CD4-positive, alpha-beta T cell treated with Interleukin-15 for 1 hour (primary cell): ENCODE data around the gene TNFSF13B.
"Not testable (repeated sequence)": the region's sequence is repeated elsewhere in the genome, so short reads cannot be mapped to it uniquely, and the experiment has no call there.

Source experiments
- DNase-seq: peaks from one replicate; pipeline ENCODE4 v3.0.0-alpha.2; 2020

The TNFSF13B gene

DNA sequence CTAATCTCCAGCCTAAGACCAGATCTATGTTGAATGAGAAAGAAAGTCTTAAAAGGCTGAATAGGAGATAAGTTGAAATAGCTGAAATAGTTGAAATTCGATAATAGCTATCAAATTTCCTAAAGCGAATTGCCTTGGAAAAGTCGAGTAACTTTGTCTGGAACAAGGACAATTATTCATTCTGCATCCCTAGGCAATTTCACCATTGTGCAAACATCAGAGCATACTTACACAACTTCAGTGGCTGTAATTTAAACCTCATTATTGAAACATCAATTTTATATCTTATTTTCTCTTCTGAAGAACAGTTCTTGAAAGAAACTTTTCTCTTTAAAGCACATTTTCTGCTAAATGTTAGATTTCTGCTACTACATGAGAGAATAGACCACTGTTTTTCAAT is 13.6 kb downstream of the TNFSF13B start:
- DNase-seq = no peak

DNA sequence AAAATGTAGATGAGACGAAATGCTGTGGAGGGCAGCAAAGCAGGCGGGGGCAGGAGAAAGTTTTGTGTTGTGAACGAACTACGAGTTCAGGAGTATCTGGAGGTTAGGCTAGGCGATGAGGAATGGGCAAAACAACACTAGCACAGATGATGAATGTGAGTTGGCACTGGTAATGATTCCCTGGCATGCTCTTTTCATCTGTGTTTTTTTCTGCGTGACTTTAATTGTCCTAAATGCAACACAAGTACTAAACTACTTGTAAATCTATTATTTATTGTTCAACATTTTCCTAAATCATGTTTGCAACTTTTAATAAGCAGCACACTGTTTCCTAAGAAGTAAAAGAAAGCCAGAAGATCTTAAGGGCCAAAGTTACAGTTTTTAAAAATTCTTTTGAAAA is 19.2 kb downstream of the TNFSF13B start:
- DNase-seq = no peak

DNA sequence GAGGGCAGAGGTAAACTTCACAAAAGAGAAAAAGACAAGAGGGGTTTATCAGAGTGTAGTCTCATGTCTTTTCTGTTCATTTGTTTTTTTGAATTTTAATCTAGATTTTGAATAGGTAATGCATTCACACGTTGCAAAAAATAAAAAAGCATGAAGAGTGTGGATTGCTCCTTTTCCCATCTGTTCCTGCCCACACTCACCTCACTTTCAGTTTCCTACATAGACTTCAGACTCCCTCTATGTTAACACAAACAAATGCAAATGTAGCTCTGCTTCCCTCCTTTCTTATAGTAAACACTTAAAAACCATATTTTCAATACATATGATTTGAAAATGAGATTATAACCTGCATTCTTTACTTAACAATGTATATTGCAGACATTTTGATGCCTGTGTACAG is 20.3 kb downstream of the TNFSF13B start:
- DNase-seq = no peak

DNA sequence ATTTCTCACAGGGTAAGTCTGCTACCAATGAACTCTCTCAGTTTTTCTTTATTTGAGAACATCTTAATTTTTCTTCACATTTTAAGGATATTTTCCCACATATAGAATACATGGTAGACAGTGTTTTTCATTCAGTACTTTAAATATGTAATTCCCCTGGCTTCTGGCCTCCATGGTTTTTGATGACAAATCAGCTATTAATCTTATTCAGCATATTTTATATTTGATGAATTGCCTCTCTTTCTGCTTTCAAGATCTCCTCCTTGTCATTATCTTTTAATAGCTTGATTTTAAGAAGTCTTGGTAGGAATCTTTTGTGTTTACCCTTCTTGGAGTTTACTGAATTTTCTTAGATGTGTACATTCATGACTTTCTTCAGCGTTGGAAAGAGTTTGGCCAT is 27.6 kb downstream of the TNFSF13B start:
- DNase-seq = no peak

DNA sequence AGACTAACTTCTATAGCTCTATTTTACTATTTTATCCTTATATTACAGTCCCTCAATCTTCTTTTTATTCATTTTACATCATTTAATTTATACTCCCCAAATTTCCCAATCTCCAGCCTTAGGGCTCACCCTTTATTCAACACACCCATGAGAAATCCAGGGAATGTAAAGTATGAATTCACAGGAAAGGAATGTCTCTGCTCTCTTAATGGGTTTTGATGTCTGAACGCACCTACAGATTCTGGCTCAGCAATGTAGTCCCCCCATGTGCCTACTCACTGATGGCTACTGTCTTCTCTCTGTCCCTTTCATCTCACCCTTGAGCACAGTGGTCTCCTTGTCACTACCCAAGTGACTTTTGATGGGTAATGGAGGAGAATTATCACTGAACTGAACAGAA is 32.8 kb downstream of the TNFSF13B start:
- DNase-seq = no peak

DNA sequence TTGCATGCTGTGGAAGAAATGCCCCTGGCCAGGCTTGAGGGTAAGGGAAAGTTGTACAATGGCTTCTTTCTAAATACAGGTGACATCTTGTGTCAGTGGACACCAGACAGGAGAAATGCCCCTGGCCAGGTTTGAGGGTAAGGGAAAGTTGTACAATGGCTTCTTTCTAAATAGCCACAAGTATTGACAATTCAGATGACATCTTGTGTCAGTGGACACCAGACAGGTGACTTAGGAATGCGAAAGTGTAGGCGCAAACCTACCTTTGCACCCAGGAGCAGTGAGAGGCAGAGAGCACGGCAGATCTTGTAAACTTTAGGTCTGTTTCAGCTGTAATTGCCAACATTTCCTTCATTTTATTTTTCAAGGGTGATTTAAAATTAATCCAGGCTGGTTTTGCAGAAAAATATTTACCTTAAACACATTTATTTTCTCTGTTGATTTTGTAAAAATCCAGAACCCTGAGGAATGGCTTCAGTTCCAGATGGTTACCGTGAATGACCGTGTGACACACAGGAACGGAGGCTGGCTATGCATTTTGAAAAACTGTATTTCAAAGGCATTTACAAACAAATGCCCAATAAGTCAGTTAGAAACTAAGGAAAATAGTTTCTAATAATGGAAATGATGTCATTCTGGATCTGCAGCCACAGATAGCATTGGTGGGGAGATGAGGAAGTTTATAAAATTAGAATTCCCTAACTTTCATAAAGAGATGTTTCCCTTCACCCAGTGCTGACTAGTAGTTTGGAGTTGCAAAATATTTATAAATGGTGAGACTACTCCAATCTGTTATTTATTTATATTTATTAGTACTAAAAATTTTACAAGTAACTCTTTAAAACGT is 34.9 kb downstream of the TNFSF13B start:
- no peak for DNase-seq

DNA sequence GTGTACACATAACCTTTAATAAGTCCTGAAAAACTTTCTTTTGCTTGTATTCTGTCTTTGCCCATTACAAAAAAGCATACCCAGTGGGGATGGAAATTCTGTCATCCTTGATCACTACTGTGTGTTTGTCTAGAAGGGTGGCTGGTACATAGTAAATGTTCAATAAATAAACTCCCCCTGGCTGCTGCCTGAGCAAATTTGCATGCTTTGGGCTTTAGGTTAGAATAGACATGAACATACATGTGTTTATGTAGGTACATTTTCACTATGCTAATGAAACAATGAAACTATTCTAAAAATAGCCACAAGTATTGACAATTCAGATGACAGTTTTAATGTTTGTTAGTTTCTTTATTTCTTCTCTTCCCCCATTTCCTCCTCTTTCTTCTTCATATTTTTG is 36.1 kb downstream of the TNFSF13B start:
- DNase-seq = no peak

DNA sequence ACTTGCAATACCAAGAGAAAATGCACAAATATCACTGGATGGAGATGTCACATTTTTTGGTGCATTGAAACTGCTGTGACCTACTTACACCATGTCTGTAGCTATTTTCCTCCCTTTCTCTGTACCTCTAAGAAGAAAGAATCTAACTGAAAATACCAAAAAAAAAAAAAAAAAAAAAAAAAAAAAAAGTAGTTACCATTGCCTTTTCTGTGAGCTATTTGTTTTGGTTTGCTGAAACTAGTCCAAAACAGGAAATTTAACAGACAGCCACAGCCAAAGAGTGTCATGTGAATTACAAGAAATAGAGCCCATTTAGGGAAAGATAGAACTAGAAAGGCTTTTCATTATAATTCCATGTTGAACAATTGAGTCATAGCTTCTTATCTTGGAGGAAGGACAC is 37.3 kb downstream of the TNFSF13B start:
- DNase-seq = no peak

DNA sequence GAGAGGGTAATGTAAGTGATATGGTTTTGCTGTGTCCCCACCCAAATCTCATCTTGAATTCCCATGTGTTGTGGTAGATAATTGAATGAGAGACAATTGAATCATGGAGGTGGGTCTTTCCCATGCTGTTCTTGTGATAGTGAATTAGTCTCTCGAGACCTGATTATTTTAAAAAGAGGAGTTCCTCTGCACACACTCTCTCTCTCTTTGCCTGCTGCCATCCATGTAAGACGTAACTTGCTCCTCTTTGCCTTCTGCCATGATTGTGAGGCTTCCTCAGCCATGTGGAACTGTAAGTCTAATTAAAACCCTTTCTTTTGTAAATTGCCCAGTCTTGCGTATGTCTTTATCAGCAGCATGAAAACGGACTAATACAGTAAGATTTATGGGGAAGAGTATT is 42.1 kb downstream of the TNFSF13B start:
- not testable (repeated sequence) for DNase-seq

DNA sequence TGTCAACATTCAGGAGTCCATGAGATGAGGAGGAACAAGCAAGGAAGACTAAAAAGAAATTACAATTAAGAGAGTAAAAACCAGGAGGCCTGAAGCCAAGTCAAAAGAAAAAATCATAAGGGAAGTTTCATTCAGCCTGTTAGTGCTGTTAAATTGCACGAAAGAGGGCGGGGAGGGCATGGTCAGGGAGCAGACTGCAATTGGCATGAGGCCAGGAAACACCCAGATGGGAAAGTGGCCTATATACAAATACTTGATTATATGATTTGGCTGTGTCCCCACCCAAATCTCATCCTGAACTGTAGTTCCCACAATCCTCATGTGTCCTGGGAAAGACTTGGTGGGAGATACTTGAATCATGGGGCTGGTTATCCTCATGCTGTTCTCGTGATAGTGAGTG is 43.9 kb downstream of the TNFSF13B start:
- no peak for DNase-seq

DNA sequence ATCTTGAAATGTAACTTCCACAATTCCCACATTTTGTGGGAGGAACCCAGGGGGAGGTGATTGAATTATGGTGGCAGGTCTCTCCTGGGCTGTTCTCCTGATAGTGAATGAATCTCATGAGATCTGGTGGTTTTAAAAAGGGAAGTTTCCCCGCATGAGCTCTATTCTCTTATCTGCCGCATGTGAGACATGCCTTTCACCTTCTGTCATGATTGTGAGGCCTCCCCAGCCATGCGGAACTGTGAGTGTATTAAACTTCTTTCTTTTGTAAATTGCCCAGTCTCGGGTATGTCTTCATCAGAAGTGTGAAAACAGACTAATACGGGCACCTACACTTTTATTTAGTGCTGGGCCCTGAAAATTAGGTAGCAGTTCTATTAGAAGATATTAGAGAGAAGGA is 45.8 kb downstream of the TNFSF13B start:
- no peak for DNase-seq

DNA sequence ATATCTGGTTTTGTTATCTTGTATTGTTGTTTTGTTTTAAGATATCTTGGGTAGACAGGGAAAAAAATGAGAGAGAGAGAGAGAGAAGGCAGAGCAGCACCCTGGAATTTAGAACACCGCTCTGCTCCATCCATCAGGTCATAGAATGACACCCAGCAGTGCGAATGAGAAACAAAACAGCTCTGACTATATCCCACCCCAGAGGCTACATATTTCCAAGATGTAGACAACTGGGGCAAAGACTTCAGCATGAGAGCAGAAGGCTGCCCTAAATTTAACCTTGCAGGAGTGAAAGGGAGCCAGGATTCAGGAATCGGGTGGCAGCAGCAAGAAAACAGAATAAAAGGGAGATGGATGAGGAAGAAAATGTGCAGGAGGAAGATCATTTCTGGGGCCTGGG is 46.5 kb downstream of the TNFSF13B start:
- DNase-seq = no peak

DNA sequence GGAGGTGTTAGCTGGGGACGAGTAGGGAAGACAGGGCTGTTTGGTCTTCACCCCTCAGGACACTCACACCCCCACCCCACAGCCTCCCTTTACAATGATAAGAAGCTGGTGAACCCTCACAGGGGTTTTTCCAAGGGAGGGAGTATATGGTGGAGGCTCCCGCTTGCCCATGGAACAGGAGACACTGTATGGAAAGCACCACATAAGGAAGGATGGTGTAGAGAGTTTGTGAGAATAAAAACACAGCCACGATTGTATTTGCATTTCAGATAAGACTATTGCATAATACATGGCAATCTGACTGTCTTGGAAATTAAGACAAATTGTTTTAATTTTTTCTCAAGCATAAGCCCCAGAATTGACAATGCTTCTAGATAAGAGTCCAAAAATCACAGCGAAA is 46.9 kb downstream of the TNFSF13B start:
- no peak for DNase-seq

DNA sequence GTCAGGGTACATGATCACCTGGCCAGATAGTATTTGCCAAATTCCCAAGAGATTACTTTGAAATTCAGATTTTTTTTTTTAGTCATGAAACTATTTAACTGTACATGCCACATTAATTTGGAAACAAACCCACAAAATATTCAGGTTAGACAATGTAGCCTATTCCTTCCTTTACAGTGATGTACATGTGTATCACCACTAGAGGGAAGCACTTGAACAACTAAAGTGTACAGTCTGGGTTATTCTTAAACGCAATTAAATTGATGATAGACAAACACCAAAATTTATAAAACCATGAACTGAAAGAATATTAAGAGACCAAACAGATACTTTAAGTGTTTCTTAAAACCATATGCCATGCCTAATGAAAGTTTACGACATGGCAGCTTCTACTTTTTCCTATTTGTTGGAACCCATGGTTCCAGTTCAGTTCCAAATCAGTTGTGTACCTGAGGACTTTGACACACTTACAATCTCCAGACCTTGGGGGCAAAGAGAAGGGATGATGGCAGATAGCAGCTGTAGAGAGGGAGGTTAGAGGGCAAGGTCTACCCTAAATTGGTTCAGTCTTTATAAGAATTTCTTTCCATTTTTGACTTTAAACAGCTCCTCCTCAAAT is 52.8 kb downstream of the TNFSF13B start:
- DNase-seq = no peak

DNA sequence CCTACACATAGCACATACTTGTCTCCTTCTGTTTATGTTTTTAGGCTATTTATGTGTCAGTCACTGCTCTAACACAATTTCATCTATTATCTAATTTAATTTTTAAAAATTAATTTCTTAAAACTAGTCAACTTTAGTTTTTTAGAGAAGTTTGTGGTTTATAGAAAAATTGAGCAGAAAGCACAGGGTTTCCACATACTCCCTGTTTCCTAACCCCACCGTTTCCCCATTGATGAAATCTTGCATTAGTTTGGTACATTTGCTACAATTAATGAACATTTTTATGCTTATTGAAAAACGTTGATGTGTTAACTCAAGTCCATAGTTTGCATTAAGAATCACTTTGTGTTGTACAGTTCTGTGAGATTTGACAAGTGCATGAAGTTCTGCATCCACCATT is 53.5 kb downstream of the TNFSF13B start:
- DNase-seq = no peak

DNA sequence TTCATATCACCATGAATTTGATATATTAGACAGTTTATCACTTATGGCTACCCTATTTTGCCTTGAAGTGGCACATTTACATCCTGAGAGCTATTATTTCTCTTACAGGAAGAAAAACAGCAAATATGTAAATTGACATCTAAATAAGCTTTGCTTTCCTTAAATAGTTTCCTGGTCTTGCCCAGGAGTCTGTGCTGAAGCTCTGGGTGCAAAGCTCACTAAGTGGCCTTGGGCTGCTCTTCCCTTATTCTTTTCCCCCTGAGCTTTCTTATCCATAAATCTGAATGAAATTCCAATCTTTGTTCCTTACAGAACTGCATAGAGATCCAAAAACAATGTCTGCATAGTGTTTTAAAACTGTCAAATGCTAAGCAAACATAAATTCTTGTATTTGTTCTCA is 56.3 kb downstream of the TNFSF13B start:
- DNase-seq = no peak

DNA sequence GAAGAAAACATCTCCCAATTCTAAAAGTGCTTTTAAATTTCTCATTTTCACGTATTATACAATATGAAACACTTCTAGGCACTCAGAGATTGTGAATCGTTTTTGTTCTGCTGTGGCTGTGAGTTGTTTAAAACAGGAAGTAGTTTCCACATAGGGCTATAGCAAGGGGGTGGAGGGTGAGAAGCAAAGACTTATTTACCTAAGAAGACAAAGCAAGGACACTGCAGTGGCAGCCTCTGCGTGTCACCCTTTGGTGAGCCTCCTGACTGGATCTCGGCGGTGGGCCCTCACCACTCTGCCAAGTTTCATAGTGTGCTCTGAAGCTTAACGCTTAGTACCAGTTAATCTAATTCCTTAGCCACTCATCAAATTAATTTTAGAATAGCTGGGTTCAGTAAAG is 56.8 kb downstream of the TNFSF13B start:
- peak; percentile 20 for DNase-seq

DNA sequence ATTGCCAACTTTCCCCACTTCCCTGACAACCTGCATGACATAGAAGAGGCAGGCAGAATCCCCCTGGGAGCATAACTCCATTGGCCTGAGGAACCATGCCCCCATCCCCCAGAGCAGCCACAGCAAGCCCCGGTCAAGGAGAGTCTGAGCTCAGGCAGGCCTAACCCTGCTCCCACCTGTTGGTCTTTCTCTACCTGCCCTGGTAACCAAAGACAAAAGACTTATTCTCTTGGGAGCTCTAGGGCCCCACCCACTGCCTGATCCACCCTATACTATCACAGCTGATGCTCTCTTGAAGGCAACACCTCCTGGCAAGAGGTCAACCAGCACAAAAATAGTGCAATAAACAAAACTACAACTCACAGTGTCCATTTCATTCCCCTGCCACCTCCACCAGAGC is 59.3 kb downstream of the TNFSF13B start:
- DNase-seq = no peak

DNA sequence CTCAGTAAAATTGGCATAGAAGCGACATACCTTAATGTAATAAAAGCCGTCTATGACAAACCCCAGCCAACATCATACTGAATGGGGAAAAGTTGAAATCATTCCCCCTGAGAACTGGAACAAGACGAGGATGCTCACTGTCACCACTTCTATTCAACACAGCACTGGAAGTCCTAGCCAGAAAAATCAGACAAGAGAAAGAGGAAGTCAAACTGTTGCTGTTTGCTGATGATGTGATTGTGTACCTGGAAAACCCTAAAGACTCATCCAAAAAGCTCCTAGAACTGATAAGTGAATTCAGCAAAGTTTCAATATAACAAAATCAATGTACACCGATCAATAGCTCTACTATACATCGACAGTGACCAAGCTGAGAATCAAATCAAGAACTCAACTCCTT is 63.3 kb downstream of the TNFSF13B start:
- DNase-seq = no peak

DNA sequence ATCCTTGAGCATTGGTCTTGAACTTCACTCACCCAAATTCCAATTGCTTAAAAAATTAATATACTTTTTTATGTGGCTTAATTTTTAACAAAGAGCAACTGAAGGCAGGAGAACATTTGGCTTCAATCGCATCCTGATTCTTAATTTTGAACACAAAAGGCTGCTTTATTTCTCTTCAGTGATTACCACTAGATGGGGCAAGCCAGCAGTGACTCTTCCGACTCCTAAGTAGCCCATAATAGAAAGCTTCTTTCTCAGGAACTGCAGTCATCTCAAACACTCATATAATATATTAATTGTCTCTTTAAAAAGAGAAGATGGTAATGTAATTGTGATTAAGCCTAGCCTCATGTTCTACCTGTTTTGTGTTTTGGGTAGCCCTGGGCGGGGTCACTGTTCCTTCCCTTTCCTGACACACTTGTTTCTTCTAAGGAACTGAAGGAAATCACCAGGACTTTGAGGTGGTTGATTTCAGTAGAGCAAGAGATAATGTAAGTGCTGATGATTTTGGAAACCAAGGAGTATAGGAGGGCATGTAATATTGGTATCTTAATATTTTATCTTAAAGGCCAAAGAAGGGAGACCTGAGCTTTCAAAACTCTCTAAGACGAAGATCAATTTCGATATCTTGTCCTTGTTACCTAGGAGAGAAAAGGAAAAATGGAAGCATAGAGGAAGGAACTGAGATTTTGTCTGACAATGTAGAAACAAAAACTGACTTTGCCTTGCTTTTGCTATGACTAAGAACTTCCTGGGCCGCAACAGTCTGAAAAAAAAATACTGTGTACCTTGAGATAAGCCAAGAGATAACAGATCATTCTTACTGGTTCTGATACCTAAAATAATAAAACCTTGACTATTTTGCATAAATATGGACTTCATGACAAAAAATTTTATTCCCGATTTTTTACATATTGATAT is 73.1 kb downstream of the TNFSF13B start:
- DNase-seq = no peak

DNA sequence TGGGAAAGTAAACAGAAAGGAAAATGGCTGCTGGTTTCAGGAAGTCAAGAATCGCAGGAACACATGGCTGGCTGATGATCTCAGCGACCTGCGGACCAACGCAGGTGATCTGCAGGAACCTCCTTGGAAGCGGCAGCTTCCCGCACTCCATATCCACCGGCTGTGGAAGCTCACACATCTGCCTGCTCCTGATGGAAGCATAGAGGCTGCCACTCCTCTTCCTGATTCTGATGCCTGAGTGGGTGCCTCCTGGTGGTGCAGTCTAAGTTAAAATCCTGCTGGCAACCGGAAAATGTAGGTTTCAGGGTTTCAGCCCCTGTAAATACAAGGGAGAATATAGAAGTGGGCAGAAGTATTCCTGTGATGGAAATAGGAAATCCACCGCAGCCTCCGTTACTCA is 75.5 kb downstream of the TNFSF13B start:
- DNase-seq = no peak

DNA sequence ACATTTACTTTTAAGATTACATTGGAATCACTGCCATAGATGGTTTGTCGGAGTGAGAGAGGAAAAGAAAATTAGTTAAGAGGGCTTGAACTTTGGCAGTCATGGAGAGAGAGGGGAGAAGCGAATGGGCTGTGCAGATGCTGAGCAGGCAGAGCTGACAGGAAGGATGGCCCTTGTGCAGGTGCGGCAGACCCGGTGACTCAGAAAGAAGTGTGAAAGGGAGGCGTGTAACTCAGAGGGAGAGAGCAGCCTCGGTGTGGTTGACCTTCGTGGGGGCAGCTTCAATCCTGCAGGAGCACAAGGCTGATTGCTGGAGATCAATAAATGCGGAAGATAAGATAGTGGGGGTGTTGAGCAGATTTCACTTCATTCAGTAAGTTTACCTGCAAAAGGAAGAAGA is 76.9 kb downstream of the TNFSF13B start:
- no peak for DNase-seq

DNA sequence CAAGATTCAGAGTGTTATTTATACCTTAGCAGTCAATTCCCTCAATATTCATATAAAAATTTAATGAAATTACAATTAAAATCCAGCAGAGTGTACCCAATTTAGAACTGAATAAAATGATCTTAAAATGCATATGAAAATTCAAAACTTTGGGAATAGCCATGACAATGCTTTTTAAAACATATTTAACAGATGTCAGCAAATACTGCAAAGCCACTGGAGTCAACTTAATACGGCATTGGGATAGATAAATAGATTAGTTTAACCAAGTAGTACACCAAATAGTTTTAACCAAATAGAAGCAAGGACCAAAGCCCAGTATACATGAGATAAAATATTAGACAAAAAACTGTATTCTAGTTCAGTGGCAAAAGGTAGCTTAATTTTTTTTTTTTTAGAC is 79.8 kb downstream of the TNFSF13B start:
- no peak for DNase-seq

DNA sequence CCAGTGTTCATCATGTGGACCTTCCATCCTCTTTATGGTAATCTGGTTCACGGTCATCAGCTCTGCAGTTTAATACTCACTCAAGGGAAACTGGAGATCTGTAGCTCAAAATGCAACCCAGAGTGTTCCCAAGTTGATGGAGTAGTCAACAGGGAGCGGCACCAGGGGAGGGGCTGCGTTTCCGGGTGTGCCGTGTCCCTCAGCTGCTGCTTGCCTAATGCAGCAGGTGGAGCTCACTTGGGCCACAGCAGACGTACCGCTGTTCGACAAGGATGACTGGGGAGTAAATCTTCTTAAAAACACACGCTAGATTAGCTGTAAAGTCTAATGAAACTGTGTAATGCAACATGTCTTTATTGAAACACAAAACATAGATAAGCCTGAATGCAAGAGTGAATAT is 81.1 kb downstream of the TNFSF13B start:
- no peak for DNase-seq
